ENCODE results near the gene CXorf49. TPM values are rescaled to one million over a fixed set of nuclear protein-coding genes. Genes with fewer than 3 reads are reported as not detected.
"Not testable (repeated sequence)": the region's sequence is repeated elsewhere in the genome, so short reads cannot be mapped to it uniquely, and the experiment has no call there.

The CXorf49 gene
- total and polyA plus RNA-seq, 2 donors (not counting 3 experiments of a cell fraction or from before 2014, with no cell fraction given), result not detected

GRCh38 chrX:71679575-71680207 is 38.4 kb downstream of the CXorf49 start:
- intact Hi-C loops (cut with micrococcal nuclease) (no loop called here), dilution Hi-C loops (cut with MboI; ENCODE audit: extremely low pct_ligation_motif_present, low sequenced_read_pairs) (no loop called here)
- no peak overlapping the region for H3K9ac ChIP-seq (replicated peaks; ENCODE audit: extremely low read depth, insufficient read depth, low read length)
- H3K9me3 ChIP-seq (replicated peaks; ENCODE audit: control insufficient read depth, insufficient read depth, low read length), result no peaks in the 10 kb centered on the region
- no peaks in the 10 kb centered on the region for H3K4me1 ChIP-seq (ENCODE audit: control insufficient read depth, extremely low read depth, insufficient read depth, low read length)
- H2AFZ ChIP-seq (ENCODE audit: low read depth, low read length), result no peak overlapping the region
- DNase-seq (ENCODE audit: low read depth, low spot score) (no peak), FAIRE-seq (no peak)
- ChIA-PET POLR2A (no interaction called here), CTCF (no interaction called here)
- no peaks in the 10 kb centered on the region for H3K36me3 ChIP-seq (ENCODE audit: control insufficient read depth in 2 of 2, extremely low read depth in 1 of 2, insufficient read depth in 2 of 2, low read length in 2 of 2)
- no peaks in the 10 kb centered on the region for H3K9me1 ChIP-seq (replicated peaks; ENCODE audit: control insufficient read depth, extremely low read depth, insufficient read depth, low read length)
- no peaks in the 10 kb centered on the region for H4K20me1 ChIP-seq (replicated peaks; ENCODE audit: control insufficient read depth, extremely low read depth, insufficient read depth, low read length)
- BruUV-seq (replicated peaks), result no TSS peak
- H3K4me3 ChIP-seq (replicated peaks in 1 of 3; ENCODE audit: insufficient read depth in 1 of 3, low read depth in 1 of 3, low read length in 3 of 3), result no peak overlapping the region
- no peaks in the 10 kb centered on the region for H3K79me2 ChIP-seq (ENCODE audit: control insufficient read depth, insufficient read depth, low read length)
- H3K27me3 ChIP-seq (ENCODE audit: control insufficient read depth in 2 of 2, insufficient read depth in 2 of 2, low read length in 2 of 2), result no peaks in the 10 kb centered on the region
- H3K4me2 ChIP-seq (ENCODE audit: insufficient read depth, low read length), result no peak overlapping the region
- TF ChIP-seq MYC (IDR thresholded peaks at IDR 0.05; ENCODE audit: low read depth, low read length) (no peak), EZH2 (IDR thresholded peaks at IDR 0.05; ENCODE audit: borderline replicate concordance, low read depth, low read length, severe bottlenecking) (no peak), MAX (IDR thresholded peaks at IDR 0.05; ENCODE audit: insufficient read depth, insufficient read length) (no peak)
- H3K27ac ChIP-seq (ENCODE audit: insufficient read depth, low read depth, low read length), result no peak overlapping the region

GRCh38 chrX:71677195-71677594 is 40.9 kb downstream of the CXorf49 start:
- H4K20me1 ChIP-seq (replicated peaks; ENCODE audit: control insufficient read depth, extremely low read depth, insufficient read depth, low read length); H3K36me3 ChIP-seq (ENCODE audit: control insufficient read depth in 2 of 2, extremely low read depth in 1 of 2, insufficient read depth in 2 of 2, low read length in 2 of 2); H3K9me3 ChIP-seq (replicated peaks; ENCODE audit: control insufficient read depth, insufficient read depth, low read length); intact Hi-C loops (cut with micrococcal nuclease); DNase-seq (ENCODE audit: low read depth, low spot score); H3K9me1 ChIP-seq (replicated peaks; ENCODE audit: control insufficient read depth, extremely low read depth, insufficient read depth, low read length); H3K4me2 ChIP-seq (ENCODE audit: insufficient read depth, low read length); dilution Hi-C loops (cut with MboI; ENCODE audit: extremely low pct_ligation_motif_present, low sequenced_read_pairs); H3K9ac ChIP-seq (replicated peaks; ENCODE audit: extremely low read depth, insufficient read depth, low read length); H3K79me2 ChIP-seq (ENCODE audit: control insufficient read depth, insufficient read depth, low read length); H2AFZ ChIP-seq (ENCODE audit: low read depth, low read length); CTCF ChIA-PET; H3K27me3 ChIP-seq (ENCODE audit: control insufficient read depth in 2 of 2, insufficient read depth in 2 of 2, low read length in 2 of 2); POLR2A ChIA-PET; H3K4me3 ChIP-seq (replicated peaks in 1 of 3; ENCODE audit: insufficient read depth in 1 of 3, low read depth in 1 of 3, low read length in 3 of 3); H3K4me1 ChIP-seq (ENCODE audit: control insufficient read depth, extremely low read depth, insufficient read depth, low read length); FAIRE-seq; BruUV-seq (replicated peaks); H3K27ac ChIP-seq (ENCODE audit: insufficient read depth, low read depth, low read length): not testable (repeated sequence)

- H3K9me3 ChIP-seq (replicated peaks; ENCODE audit: control insufficient read depth, insufficient read depth, low read length); POLR2A ChIA-PET; H4K20me1 ChIP-seq (replicated peaks; ENCODE audit: control insufficient read depth, extremely low read depth, insufficient read depth, low read length); H2AFZ ChIP-seq (ENCODE audit: low read depth, low read length); H3K27ac ChIP-seq (ENCODE audit: insufficient read depth, low read depth, low read length); dilution Hi-C loops (cut with MboI; ENCODE audit: extremely low pct_ligation_motif_present, low sequenced_read_pairs); CTCF ChIA-PET; H3K4me1 ChIP-seq (ENCODE audit: control insufficient read depth, extremely low read depth, insufficient read depth, low read length); DNase-seq (ENCODE audit: low read depth, low spot score); H3K4me3 ChIP-seq (replicated peaks in 1 of 3; ENCODE audit: insufficient read depth in 1 of 3, low read depth in 1 of 3, low read length in 3 of 3); H3K4me2 ChIP-seq (ENCODE audit: insufficient read depth, low read length); H3K9me1 ChIP-seq (replicated peaks; ENCODE audit: control insufficient read depth, extremely low read depth, insufficient read depth, low read length); BruUV-seq (replicated peaks); H3K79me2 ChIP-seq (ENCODE audit: control insufficient read depth, insufficient read depth, low read length); H3K9ac ChIP-seq (replicated peaks; ENCODE audit: extremely low read depth, insufficient read depth, low read length); FAIRE-seq; H3K36me3 ChIP-seq (ENCODE audit: control insufficient read depth in 2 of 2, extremely low read depth in 1 of 2, insufficient read depth in 2 of 2, low read length in 2 of 2); H3K27me3 ChIP-seq (ENCODE audit: control insufficient read depth in 2 of 2, insufficient read depth in 2 of 2, low read length in 2 of 2); intact Hi-C loops (cut with micrococcal nuclease): not testable (repeated sequence)
Measured at GRCh38 chrX:71676068-71676795, 41.9 kb downstream of the CXorf49 start.
